Vagina (tissue), 2 donors: Measurements from ENCODE around the gene RIOK3. TPM values are rescaled to one million over a fixed set of nuclear protein-coding genes. Genes with fewer than 3 reads are reported as not detected.

Source experiments
- DNase-seq, 2 donors: peaks; one replicate each; pipeline ENCODE4 v3.0.0-alpha.2; 2017; ENCODE audit errors: extremely low spot score in 2 of 2
- H3K27ac ChIP-seq: fragments of 200-600 bp; sonication (generic); one replicate; pipeline ENCODE4 v1.5.1; 2019
- H3K27me3 ChIP-seq: fragments of 200-600 bp; sonication (generic); one replicate; pipeline ENCODE4 v1.5.1; 2019
- H3K36me3 ChIP-seq, 2 donors: fragments of 200-600 bp; sonication (generic); one replicate each; pipeline ENCODE4 v1.5.1; 2017 to 2019
- H3K4me1 ChIP-seq: fragments of 200-600 bp; sonication (generic); one replicate; pipeline ENCODE4 v1.5.1; 2019
- H3K4me3 ChIP-seq, 2 donors: fragments of 200-600 bp; sonication (generic); 1 replicate in 1 of 2; 2 replicates in 1 of 2; pipeline ENCODE4 v1.5.1; 2016 to 2019
- H3K9me3 ChIP-seq: fragments of 200-600 bp; sonication (generic); one replicate; pipeline ENCODE4 v1.5.1; 2019
- CTCF ChIP-seq, 3 experiments: fragments of 450-650 bp in 2 of 3; fragments of 200-600 bp in 1 of 3; sonication (generic) in 1 of 3; IDR thresholded peaks; one replicate each; pipeline ENCODE4 v1.5.1; 2017 to 2019; ENCODE audit warnings: antibody characterized with exemption in 3 of 3, mild to moderate bottlenecking in 2 of 3, moderate library complexity in 2 of 3
- POLR2A ChIP-seq, 2 donors: fragments of 450-650 bp; IDR thresholded peaks; one replicate each; pipeline ENCODE4 v1.6.1; 2017; ENCODE audit warnings: antibody characterized with exemption in 2 of 2, mild to moderate bottlenecking in 2 of 2, moderate library complexity in 2 of 2
- POLR2AphosphoS5 ChIP-seq, 2 donors: sonication (generic); formaldehyde crosslinking; IDR thresholded peaks; one replicate each; pipeline ENCODE4 v1.9.0; 2017; ENCODE audit warnings: antibody characterized with exemption in 2 of 2, mild to moderate bottlenecking in 2 of 2, low read depth in 1 of 2; ENCODE audit not compliant: insufficient read depth in 1 of 2
- intact Hi-C: fragments of 100-400 bp; cut with DNase I; formaldehyde crosslinking; loops from one replicate; pipeline ENCODE4 v1.15.1; 2023
- total RNA-seq: library from RNA; depleted of rRNA; stranded (reverse); fragments of >200 nt; gene quantifications from one replicate; pipeline ENCODE4 v1.2.3, GENCODE V29; 2016

Gene RIOK3
- total RNA-seq, 1 donor from 2014 or later: 96.7 TPM

- Histone ChIP-seq H3K27me3 (no peaks in the 10 kb centered on the region), H3K27ac (no peak overlapping the region), H3K36me3 (no peaks in the 10 kb centered on the region), H3K4me1 (peaks cover 19% of the 10 kb centered on the region), H3K9me3 (no peaks in the 10 kb centered on the region), H3K4me3 (peak overlapping the region; percentile 62 to 75)
- intact Hi-C loops: no loop called here
- DNase-seq: no peak
- TF ChIP-seq POLR2AphosphoS5 (IDR thresholded peaks at IDR 0.05; ENCODE audit: insufficient read depth in 1 of 2, low read depth in 1 of 2) (no peak), POLR2A (IDR thresholded peaks at IDR 0.05) (no peak), CTCF (IDR thresholded peaks at IDR 0.05) (no peak)
Observed at GRCh38 chr18:23438608-23439366, 14.3 kb upstream of the RIOK3 start.

- Histone ChIP-seq H3K36me3 (no peaks in the 10 kb centered on the region), H3K27me3 (no peaks in the 10 kb centered on the region), H3K27ac (no peak overlapping the region), H3K4me3 (no peak overlapping the region), H3K4me1 (peaks cover 19% of the 10 kb centered on the region), H3K9me3 (no peaks in the 10 kb centered on the region)
- DNase-seq: no peak
- no peak for TF ChIP-seq POLR2A (IDR thresholded peaks at IDR 0.05)
- no peak for TF ChIP-seq CTCF (IDR thresholded peaks at IDR 0.05)
- TF ChIP-seq POLR2AphosphoS5 (IDR thresholded peaks at IDR 0.05; ENCODE audit: insufficient read depth in 1 of 2, low read depth in 1 of 2): no peak
- intact Hi-C loops: no loop called here
Observed at GRCh38 chr18:23440131-23440530, 13.0 kb upstream of the RIOK3 start.

- Histone ChIP-seq H3K27ac (no peak overlapping the region), H3K4me1 (peaks cover 6% of the 10 kb centered on the region), H3K9me3 (no peaks in the 10 kb centered on the region), H3K27me3 (no peaks in the 10 kb centered on the region), H3K4me3 (no peak overlapping the region), H3K36me3 (no peaks in the 10 kb centered on the region)
- no peak for DNase-seq
- intact Hi-C loops: no loop called here
- no peak for TF ChIP-seq CTCF (IDR thresholded peaks at IDR 0.05)
- TF ChIP-seq POLR2A (IDR thresholded peaks at IDR 0.05): no peak
- TF ChIP-seq POLR2AphosphoS5 (IDR thresholded peaks at IDR 0.05; ENCODE audit: insufficient read depth in 1 of 2, low read depth in 1 of 2): no peak
Observed at GRCh38 chr18:23442958-23443357, 10.1 kb upstream of the RIOK3 start.

DNA sequence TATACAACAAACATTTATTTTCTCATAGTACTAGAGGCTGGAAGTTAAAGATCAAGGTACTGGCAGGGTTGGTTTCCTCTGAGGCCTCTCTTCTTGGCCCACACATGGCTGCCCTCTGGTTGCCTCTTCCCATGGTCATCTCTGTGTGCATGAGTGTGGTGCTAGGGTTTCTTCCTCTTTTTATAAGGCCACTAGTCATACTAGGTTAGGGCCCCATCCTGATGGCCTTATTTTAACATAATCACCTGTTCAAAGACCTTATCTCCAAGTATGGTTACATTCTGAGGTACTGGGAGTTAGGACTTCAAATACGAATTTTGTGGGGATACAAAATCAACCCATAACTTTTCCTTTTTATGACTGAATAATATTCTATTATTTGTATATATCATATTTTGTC lies 4.8 kb upstream of the RIOK3 start:
- intact Hi-C loops: no loop called here
- TF ChIP-seq POLR2AphosphoS5 (IDR thresholded peaks at IDR 0.05; ENCODE audit: insufficient read depth in 1 of 2, low read depth in 1 of 2) (no peak), CTCF (IDR thresholded peaks at IDR 0.05) (no peak), POLR2A (IDR thresholded peaks at IDR 0.05) (no peak)
- no peak for DNase-seq
- Histone ChIP-seq H3K4me1 (peaks cover 9% of the 10 kb centered on the region), H3K36me3 (no peaks in the 10 kb centered on the region), H3K27me3 (no peaks in the 10 kb centered on the region), H3K27ac (no peak overlapping the region), H3K9me3 (no peaks in the 10 kb centered on the region), H3K4me3 (no peak overlapping the region)

- H3K9me3 ChIP-seq: no peaks in the 10 kb centered on the region
- H3K27me3 ChIP-seq: no peaks in the 10 kb centered on the region
- H3K27ac ChIP-seq: no peak overlapping the region
- H3K4me1 ChIP-seq: peaks cover 23% of the 10 kb centered on the region
- no peak for DNase-seq
- no peaks in the 10 kb centered on the region for H3K36me3 ChIP-seq
- no peak for TF ChIP-seq POLR2A (IDR thresholded peaks at IDR 0.05)
- TF ChIP-seq CTCF (IDR thresholded peaks at IDR 0.05): no peak
- no peak for TF ChIP-seq POLR2AphosphoS5 (IDR thresholded peaks at IDR 0.05; ENCODE audit: insufficient read depth in 1 of 2, low read depth in 1 of 2)
- intact Hi-C loops: no loop called here
- no peak overlapping the region for H3K4me3 ChIP-seq
Observed at GRCh38 chr18:23450022-23450421, 3.1 kb upstream of the RIOK3 start.
